CD4-positive, alpha-beta T cell treated with Interleukin-2 at 100 ng/mL for 4 hours (primary cell): ENCODE measurements around the gene CD36.
"Not testable (repeated sequence)": the region's sequence is repeated elsewhere in the genome, so short reads cannot be mapped to it uniquely, and the experiment has no call there.

Source experiments
- DNase-seq: peaks from one replicate; pipeline ENCODE4 v3.0.0-alpha.2; 2020; ENCODE audit warnings: low spot score

Gene CD36

DNA sequence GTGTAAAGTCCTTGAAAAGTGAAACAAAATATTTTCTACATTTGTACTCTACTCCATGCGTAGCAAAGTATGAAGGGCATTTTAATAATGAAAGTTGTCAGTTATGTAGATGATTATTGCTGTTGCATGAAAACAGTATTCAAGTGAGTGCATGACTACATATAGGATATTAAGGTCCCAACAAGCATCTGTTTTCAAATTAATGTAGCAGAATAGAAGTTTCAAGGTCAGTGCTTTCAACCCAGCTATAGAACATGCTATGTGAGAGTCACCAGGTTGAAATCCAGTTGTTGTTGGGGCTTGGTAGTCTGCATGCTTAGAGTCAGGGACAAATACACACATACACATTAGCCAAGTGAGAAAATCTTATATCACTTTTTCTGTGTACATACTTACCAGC, 14.8 kb downstream of the CD36 start:
- no peak for DNase-seq

DNA sequence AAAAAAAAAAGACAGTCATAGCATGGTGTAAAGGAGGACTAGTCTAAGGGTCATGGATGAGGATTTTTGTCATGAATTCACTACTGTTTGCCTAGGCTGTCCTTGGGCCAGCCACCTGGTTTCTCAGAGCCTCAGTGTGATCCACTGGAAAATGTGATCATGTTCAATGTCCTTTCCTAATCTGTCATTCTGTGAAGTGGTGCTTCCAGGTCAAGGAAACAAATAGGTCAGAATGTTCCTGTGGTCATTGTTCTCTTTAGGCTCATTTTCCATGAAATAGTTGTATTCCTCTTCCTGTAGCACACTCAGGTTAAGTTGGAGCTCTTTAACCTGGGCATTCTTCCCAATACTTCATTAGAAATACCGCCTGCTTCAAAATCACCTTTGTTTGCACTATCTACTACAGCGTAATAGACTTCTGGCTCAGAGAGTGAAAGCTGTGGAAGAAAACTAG, 16.5 kb downstream of the CD36 start:
- no peak for DNase-seq

DNA sequence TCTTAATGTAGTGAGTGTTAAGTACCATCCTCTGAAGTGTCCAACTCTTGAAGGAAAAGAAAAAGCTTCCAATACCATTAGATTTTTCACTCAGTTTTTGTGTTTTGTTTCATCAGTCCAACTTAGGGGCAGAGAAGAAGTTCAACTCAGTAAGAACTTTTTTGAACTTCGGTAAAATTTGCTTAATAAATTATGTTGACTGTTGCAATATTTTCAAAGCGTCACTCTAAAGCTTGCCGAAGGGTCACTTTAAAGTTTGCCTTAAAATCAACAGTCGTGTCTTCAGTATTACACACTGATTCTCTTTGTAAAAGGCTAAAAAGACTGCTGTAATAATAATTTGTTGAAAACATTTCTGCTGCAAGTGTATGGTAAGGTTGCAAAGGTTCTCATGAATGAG, 17.6 kb downstream of the CD36 start:
- DNase-seq, result no peak

DNA sequence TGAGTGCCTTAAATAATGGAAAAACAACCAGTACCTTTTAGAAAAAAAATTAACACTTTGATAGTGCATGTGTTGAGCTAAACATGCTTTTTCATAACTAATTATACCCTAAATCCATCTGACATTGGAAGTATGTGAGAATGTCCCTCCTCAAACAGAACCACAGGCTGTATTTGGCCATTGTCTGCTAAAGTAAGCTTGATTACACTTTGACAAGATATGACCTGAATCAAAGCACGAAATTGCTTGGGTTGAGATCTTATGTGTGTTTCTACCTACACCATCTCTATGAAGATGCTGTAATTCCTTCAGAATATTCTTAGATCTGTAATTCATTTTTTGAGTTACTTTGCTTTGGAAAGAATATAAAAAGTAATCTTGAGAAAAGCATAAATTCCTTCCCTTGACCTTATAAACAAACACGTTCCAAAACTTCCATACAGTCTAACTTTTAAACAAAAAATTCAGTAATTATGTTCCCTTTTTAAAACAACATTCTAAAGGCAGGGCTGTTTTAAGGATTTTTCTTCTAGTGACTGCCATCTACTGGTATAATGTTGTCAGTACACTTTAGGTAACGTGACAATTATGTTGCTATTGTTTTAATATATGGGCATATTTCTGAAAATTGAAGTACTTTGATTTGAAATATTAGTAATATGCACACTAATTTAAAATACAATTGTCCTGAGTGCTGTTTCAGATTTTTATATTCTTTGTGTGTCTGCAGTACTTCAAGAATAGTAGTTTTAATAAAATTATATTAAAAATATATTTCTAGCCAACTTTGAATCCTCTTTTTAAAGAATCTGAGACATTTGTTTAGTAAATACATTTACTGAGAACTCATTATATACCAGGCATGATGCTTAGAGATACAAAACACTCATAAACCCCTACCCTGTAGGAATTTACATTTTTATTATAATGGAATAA, 20.9 kb downstream of the CD36 start:
- DNase-seq, result no peak

DNA sequence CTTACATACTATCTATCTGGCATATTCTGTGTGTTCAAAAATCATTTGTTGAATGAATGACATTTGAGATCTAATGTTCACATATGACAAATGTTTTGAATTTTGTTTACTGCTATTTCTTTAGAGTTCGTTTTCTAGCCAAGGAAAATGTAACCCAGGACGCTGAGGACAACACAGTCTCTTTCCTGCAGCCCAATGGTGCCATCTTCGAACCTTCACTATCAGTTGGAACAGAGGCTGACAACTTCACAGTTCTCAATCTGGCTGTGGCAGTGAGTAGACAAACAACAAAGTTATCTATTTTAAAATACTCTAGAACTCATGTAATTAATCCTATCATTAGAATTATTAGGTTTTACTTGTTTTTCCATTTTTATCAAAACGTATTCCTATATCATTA, 22.5 kb downstream of the CD36 start:
- DNase-seq, result no peak

DNA sequence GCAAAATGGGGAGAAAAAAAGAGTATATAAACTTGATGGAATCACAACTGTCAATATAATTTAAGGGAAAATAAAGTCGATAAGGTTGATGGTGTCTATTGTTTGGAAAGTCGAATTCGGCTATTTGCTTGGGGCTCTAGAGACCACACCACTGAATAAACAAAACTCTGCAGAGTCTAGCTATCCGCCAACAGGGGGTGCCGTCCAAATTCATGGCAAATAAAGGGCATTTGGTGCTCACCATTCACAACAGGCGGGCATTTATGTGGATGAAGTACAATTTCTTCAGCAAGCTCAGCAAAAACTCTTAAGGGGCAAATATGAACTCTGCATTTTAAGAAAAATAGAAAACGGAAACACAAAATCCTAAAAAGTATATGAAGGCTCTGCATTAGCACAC, 23.3 kb downstream of the CD36 start:
- DNase-seq, result no peak

DNA sequence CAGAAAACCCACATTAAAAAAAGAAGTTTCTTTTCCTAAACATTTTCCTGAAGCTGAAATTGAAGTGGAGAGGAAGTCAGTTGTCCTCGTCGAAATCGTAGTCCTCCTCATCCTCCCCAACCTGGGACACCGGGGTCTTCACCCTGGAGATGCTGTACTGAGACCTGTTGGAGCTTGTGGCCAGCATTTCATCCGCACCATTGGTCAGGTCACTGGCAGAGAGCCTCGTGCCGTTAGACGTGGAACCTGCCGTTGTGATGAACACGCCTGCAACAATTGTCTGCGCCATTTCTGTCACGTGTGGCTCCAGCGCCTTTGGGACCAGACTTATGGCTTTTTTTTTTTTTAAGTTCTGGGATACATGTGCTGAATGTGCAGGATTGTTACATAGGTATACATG, 23.8 kb downstream of the CD36 start:
- no peak for DNase-seq

DNA sequence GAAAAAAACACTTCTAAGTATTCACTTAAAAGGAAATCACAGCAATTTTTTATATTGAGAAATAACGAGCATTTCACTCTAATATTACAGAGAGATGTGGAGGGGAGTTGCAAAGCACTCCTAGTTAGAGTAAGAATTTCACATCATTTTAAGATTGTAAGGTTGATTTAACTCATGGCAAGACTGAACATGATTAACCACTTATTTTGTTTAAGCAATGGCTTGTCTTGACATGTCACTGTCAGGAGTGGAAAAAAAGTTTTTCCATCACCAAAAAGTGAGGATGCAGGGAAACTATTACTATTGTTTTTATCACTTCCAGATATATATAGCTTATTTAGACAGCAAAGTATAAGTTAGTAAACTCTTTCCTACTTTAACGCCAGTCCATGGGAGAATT, 27.1 kb downstream of the CD36 start:
- DNase-seq, result no peak

DNA sequence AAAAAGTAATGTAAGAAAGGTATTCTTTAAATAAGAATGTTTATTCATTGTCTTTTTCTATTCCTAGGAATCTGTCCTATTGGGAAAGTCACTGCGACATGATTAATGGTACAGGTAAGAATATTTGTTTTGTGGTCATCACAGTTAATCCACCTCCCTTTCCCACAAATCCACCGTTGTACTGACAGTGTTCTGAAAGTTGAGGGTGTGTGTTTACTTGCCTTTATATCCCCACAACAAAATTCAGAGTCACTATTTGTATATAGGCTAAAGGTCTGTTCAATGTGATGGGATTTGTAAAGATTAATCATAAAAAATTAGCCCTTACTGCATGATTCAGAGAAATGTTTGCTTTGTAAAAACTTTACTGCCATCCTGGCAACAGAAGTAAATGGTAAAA, 27.9 kb downstream of the CD36 start:
- DNase-seq, result no peak

DNA sequence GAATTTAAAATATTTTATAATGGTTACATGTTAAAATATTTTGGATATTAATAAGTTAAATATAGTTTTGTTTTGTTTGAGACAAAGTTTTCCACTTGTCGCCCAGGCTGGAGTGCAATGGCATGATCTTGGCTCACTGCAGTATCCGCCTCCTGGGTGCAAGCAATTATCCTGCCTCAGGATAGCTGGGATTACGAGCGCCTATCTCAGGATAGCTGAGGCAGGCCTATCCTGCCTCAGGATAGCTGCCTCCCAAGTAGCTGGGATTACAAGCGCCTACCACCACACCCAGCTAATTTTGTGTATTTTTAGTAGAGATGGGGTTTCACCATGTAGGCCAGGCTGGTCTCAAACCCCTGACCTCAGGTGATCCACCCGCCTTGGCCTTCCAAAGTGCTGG, 30.9 kb downstream of the CD36 start:
- DNase-seq, result not testable (repeated sequence)

DNA sequence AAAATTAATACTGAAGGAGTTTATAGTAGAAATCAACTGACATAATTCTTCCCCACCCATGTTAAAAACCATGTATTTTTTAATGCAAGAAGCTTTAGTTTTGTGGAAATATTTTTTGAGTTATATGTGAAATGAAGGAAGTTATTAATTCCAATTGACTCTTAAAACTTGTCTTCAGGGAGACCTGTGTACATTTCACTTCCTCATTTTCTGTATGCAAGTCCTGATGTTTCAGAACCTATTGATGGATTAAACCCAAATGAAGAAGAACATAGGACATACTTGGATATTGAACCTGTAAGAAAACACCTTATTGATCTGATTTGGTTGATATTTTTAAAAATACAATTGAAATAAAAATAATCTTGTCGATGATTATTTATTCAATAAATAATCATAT, 33.3 kb downstream of the CD36 start:
- DNase-seq, result no peak

DNA sequence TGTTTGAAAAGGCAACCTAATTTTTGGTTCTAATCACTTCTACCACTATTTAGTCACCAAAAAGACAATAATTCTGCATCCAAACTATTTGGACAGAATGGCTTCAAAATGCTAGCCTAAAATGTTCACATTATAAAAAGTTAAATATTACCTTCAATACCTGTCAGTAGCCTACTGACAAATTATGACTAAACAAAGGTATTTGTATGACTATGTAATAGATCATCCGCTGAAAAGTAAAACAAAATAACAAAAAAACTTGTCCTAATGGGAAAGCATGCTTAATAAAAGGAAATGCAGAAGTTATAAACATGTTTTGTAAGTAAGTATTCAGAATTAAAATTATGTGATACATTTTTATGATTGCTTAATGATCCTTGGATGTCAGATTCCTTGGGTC, 36.6 kb downstream of the CD36 start:
- no peak for DNase-seq

DNA sequence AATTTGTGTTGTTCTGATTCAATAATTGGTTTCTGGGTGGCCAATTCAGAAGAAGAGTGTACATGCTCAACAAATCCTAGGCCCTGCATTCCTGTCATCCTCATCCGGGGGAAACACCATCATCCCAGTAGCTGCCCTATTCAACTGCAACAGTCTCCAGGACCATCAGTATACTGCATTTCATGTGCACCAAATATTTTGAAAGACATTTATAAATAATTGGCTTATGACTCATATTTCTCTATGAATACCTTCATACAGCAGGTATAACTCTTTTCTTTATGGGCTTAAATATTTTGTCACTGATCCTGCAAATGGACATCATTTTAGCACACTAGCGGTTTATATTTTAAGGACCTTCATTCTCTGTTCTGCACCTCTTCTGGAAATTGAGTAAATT, 38.0 kb downstream of the CD36 start:
- no peak for DNase-seq

DNA sequence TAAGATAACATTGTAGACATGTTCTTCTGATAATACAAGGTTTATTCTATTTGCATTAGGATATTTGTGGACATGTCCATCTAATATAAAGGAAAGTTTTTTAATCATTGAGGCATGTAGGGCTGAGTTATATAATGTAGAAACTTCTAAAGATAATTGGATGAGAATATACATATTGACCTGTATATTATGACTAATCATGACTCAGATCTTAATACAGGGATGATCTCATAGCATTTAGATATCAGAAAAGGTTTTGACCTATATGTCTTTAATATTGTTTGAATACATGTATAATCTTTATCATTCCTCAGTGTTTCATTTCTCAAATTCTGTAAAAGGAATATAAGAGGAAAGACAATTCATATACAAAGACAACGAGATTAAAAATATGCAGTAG, 39.2 kb downstream of the CD36 start:
- DNase-seq, result no peak

DNA sequence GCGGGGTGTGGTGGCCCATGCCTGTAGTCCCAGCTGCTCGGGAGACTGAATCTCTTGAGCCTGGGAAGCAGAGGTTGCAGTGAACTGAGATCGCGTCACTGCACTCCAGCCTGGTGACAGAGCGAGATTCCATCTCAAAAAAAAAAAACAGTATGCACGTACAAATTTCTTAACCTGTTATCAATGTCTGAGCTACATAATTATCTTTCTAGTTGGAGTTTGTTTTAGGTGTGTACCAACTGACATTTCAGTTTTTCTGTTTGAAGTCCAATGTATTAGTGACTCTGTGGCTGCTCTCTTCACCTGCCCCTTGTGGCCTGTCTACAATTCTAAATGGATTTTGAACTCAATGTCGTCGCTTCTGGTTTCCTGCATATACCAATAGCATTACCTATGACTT, 40.3 kb downstream of the CD36 start:
- no peak for DNase-seq

DNA sequence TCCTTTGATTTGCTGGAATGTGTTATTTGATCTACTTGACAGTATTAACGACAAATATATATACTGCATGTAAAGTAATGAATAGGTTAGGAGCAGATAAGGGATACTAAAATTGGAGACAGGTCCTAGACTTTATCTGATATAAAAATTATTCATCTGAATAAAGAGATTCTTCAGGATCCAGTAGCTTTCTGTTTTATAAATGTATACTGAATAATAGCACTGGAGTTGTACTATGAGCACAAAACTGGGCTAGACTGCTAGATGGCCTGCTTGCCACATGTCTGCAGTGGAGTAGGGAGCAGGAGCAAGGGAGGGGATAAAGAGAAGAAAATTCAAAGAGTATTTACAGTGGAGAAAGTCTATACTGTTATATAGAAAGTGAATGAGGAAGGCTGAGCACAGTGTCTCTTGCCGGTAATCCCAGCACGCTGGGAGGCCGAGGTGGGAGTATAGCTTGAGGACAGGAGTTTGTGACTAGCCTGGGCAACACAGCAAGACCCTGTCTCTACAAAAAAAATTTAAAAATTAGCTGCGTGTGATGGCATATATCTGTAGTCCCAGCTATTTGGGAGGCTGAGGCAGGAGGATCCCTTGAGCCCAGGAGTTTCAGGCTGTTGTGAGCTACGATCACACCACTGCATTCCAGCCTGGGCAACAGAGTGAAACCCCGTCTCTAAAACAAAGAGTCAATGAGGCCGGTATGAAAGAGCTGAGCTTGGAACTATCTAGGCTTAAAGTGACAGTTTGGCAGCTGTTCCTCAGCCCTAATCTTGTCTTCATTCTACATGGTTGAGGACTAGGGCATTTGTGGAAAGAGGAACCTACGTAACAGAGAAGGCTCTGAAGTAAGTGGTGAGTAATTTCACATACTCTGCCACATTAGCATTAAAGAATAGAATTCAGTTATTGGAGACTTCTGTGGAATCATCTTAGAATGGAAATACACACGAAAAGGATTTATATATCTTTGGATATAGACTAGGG, 41.8 kb downstream of the CD36 start:
- no peak for DNase-seq

DNA sequence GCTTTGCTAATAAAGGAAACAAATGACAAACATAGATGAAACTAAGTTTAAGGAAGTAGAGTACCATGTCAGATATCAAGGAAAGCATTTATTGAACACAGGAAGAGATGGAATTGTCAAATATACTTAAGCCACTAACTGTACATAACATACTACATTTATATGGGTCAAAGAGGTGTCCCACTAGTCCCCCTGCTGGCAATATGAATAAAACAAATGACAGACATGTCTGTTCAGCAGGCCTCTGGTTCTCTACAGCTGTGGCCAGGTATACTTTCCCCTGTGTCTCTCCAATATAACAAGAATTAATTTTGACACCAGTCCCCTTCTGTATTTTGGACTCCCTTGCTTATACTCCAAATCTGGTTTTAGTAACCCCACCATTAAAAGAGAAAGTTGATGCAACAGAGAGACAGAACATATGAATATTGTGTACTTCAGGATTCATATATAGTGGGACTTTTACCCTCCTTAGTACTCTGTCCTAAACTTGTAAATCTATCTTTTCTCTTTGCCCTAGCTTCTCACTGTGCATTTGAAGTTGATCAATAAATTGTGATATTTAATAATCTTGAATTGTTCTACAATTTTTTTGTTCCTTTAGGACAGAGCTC, 42.9 kb downstream of the CD36 start:
- no peak for DNase-seq

DNA sequence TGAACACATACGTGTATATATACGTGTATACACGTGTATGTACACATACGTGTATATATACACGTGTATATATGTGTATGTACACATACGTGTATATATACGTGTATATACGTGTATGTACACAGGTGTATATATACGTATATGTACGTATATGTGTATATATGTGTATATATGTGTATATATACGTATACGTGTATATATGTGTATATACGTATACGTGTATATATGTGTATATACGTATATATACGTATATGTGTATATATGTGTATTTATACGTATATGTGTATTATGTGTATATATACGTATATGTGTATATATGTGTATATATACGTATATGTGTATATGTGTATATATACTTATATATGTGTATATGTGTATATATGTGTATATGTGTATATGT, 44.3 kb downstream of the CD36 start:
- no peak for DNase-seq

DNA sequence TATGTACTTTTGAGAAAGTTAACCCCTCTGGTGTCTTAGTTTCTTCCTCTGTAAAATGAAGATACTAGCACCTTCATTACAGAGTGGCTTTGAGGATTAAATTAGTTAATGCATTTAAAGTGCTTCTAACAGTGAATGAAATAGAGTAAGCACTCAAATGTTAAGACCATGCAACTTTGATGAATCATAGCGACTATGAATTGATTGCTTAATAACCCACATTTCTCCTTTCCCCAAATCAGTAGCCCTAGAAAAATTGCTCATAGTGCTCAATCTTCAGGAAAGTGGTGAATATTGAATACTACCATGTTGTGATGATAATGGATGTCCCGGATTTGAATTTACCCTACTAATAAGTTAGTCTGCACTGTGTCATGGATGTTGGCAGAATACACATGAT, 48.1 kb downstream of the CD36 start:
- DNase-seq, result no peak

DNA sequence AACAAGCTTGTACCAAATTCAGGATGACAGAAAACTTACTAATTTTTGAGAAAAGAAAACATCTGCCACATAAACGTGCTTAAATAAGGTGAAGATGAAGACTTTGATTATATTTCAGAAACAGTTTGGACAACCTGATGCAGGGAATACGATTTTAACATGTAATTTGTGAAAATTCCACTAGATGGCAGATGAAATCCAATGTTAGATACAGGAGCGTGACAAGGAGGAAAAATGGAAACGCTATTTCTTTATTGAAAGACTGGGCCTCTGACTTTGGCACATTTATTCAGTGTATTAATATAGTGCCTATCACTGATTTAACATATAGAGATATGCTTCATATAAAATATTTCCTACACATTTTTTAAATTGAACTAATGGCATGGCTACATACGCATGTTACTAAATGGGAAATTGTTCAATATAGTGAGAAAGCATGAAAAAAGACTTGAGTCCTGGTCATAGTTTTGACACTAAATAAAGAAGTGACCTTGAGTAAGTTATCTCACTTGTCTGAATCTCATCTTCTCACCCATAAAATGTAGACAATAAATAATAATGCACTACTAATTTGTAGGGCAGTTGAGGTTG, 60.7 kb downstream of the CD36 start:
- peak; percentile 14 for DNase-seq

DNA sequence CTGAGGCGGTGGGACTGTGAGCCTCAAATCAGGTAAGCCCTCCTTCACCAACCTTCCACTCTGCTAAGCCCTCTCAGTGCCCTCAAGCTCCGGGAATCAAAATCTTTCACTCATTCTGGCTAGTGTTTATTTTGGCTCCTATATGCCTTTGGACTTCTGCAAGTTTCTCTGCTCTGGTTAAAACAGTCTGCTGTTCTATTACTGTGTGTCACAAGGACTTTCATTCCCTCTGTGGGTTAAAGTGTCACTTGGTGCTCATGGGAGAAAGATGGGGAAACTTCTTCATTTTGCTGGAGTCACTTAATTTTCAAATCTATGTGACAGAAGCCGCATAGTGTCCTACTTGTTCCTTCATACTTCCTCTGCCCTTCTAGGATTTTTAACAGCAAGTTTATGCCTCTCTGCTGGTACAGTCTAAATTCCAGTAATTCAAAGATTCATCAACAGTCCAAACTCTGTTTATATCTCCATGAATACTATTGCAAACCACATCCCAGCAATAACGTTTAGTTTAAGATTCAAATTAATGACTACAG, 61.3 kb downstream of the CD36 start:
- DNase-seq, result no peak

DNA sequence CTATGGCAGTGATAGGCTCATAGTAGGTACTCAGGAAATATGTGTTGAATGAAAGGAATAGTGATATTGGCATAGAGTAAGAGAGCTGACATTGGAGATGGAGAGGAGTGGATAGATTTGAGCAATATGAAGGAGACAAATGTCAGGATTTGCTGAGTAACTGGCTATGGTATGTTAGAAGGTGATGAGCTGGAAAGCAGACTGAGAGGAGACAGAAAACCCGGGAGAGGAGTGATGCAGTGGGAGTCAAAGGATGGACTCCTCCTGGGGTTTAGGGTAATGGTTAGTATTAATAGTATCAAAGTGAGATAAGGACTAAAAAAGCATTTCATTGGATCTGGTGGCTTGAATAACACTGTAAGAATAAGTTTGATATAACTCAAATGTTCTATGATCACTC, 64.8 kb downstream of the CD36 start:
- no peak for DNase-seq
